ENCODE measurements around the gene JPH2. TPM values are rescaled to one million over a fixed set of nuclear protein-coding genes. Genes with fewer than 3 reads are reported as not detected.
A peak's percentile ranks its signal among the peaks of the same experiment; 100 is the strongest.

The JPH2 gene
- total RNA-seq, 1 donor from 2014 or later, result 4.9 TPM

DNA sequence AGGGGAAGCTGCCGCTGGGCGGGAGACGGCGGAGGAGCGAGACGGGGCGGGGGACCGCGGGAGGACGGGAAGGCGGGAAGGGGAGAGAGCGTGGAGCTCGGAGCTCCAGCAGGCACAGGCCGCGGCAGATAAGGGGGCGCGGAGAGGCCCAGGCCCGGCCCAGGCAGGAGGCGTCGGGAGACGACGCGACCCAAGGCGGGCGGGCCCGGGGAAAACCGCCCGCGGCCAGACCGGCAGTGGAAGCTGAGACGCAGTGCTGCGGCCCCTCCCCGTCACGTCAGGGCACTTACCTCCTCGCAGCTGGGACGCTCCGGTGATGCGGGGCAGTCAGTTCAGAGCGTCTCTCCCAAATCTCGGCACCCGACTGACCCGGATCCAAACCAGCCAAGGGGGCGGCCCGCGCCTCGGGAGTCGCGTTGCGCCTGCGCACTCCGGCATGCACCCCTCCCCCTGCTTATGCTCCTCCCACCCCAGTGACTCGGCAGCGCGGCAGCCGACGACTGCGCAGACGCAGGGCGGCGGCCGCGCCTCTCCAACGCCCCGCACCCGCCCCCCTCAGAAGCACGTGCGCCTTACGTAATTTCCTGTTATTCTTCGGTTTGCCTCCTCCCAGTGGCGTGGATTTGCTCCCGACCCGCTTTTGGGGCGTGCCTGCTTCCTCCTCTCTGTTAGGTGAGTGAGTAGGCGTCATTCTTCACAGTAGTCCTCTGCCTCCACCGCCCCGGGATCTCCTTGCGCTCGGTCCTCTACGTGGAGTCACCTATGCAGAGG is 23.6 kb upstream of the JPH2 start, which contains the start of gene OSER1:
Gene OSER1 (minus strand): TSS at position 366 of the 771 bp plus-strand sequence. CDS start 3,814 bp downstream, outside the sequence.
- Mint-ChIP-seq H3K27me3 (no peaks in the 10 kb centered on the region), H3K4me1 (ENCODE audit: unreplicated experiment) (peaks cover 47% of the 10 kb centered on the region)

DNA sequence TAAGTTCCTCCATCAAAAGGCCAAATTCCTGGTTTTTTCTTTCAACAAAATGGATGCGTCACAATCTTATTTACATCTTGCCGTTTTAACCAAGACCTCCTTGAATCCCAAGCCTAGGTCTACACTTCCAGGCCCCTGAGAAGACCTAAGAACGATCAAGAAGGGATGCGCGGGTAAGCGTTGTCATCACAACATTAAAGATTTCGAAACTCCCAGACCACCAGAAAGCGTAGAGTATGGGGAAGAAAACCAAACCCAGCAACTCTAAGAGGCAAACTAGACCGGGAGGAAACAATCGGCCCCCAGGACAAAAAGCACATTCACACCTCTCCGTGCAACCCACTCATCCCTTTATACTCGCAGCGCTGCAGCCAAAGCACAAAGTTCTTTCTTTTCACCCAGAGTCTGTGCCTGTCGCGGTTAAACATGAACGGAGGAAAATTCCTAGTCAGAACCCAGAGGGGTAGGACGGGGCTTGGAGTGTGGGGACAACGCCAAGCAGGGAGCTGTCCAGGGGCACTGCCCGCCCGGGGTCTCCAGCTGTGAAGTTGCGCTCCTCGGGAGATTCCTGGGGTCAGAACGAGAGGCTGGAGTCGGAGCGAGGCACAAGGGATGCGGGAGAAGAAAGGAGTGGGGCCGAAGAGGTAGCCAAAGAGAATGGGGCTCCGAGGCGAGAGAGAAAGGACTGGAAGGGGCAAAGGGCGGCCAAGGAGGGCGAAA is 22.9 kb upstream of the JPH2 start:
- peak; percentile 3 for TF ChIP-seq CTCF (conservative IDR thresholded peaks at IDR 0.05)
- H3K27me3 Mint-ChIP-seq, result no peaks in the 10 kb centered on the region
- peak overlapping the region; percentile 99 for H3K27ac Mint-ChIP-seq
- DNase-seq (ENCODE audit: extremely low spot score, unreplicated experiment), result no peak
- H3K4me3 Mint-ChIP-seq, result peak overlapping the region; percentile 96
- peaks cover 44% of the 10 kb centered on the region for H3K4me1 Mint-ChIP-seq (ENCODE audit: unreplicated experiment)
- H3K9me3 Mint-ChIP-seq, result no peaks in the 10 kb centered on the region
- H3K36me3 Mint-ChIP-seq, result peaks cover 10% of the 10 kb centered on the region

More for the DNA sequence above, 23.6 kb upstream of the JPH2 start, which contains the start of gene OSER1:
- peak within 1 kb of the TSS; percentile 96 for H3K4me3 Mint-ChIP-seq
- DNase-seq (ENCODE audit: extremely low spot score, unreplicated experiment), result peak; percentile 99
- H3K27ac Mint-ChIP-seq, result peak within 1 kb of the TSS; percentile 99
- peak; percentile 9 for TF ChIP-seq CTCF (conservative IDR thresholded peaks at IDR 0.05)
- H3K36me3 Mint-ChIP-seq, result peaks cover 6% of the 10 kb centered on the region
- no peaks in the 10 kb centered on the region for H3K9me3 Mint-ChIP-seq

DNA sequence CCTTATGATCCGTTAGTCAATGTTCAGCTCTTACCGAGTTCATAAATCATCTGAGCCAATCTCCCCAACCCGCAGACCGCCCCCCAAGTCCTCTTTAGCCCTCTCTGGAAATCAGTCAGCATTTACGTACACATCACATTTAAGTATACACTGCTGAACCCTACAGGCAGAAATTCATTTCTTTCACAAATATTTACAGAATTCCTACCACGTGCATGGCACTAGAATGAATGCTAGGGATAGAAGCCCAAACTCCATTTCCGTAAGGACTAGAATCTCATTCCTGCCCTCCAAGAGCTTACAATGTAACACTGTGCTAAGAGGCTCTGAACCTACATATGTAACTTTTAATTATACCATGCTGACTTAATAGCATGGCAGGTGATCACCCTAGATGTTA is 21.8 kb upstream of the JPH2 start:
- Mint-ChIP-seq H3K9me3 (no peaks in the 10 kb centered on the region), H3K27ac (peak overlapping the region; percentile 99), H3K27me3 (no peaks in the 10 kb centered on the region), H3K4me1 (ENCODE audit: unreplicated experiment) (peaks cover 48% of the 10 kb centered on the region), H3K36me3 (peaks cover 14% of the 10 kb centered on the region), H3K4me3 (peak overlapping the region; percentile 96)
- no peak for DNase-seq (ENCODE audit: extremely low spot score, unreplicated experiment)
- TF ChIP-seq CTCF (conservative IDR thresholded peaks at IDR 0.05), result no peak

GRCh38 chr20:44208165-44208564 is 21.2 kb upstream of the JPH2 start:
- Mint-ChIP-seq H3K27ac (peak overlapping the region; percentile 99), H3K4me3 (peak overlapping the region; percentile 96), H3K9me3 (no peaks in the 10 kb centered on the region), H3K36me3 (peaks cover 18% of the 10 kb centered on the region), H3K27me3 (no peaks in the 10 kb centered on the region), H3K4me1 (ENCODE audit: unreplicated experiment) (peaks cover 48% of the 10 kb centered on the region)
- no peak for DNase-seq (ENCODE audit: extremely low spot score, unreplicated experiment)
- TF ChIP-seq CTCF (conservative IDR thresholded peaks at IDR 0.05), result no peak

- no peaks in the 10 kb centered on the region for H3K27me3 Mint-ChIP-seq
- DNase-seq (ENCODE audit: extremely low spot score, unreplicated experiment), result no peak
- peak overlapping the region; percentile 69 for H3K4me3 Mint-ChIP-seq
- no peak for TF ChIP-seq CTCF (conservative IDR thresholded peaks at IDR 0.05)
- H3K9me3 Mint-ChIP-seq, result no peaks in the 10 kb centered on the region
- H3K27ac Mint-ChIP-seq, result peak overlapping the region; percentile 73
- peaks cover 48% of the 10 kb centered on the region for H3K4me1 Mint-ChIP-seq (ENCODE audit: unreplicated experiment)
- H3K36me3 Mint-ChIP-seq, result peaks cover 26% of the 10 kb centered on the region
Observed at GRCh38 chr20:44207126-44207723, 20.2 kb upstream of the JPH2 start.

Data from type B pancreatic cell (in vitro differentiated cells).